Ascending aorta (tissue), 2 donors: ENCODE data around the gene ADH7. TPM values are rescaled to one million over a fixed set of nuclear protein-coding genes. Genes with fewer than 3 reads are reported as not detected.

ENCODE experiments used
- DNase-seq, 2 donors: peaks; one replicate each; pipeline ENCODE4 v3.0.0-alpha.2; 2019; ENCODE audit warnings: low spot score in 2 of 2
- H3K27ac ChIP-seq, 2 donors: fragments of 200-600 bp; sonication (generic); one replicate each; pipeline ENCODE4 v1.5.1; 2016 to 2017; ENCODE audit warnings: mild to moderate bottlenecking in 1 of 2
- H3K27me3 ChIP-seq: fragments of 200-600 bp; sonication (generic); one replicate; pipeline ENCODE4 v1.5.1; 2017
- H3K36me3 ChIP-seq, 2 donors: fragments of 200-600 bp; sonication (generic); one replicate each; pipeline ENCODE4 v1.5.1; 2016
- H3K4me1 ChIP-seq, 2 donors: fragments of 200-600 bp; sonication (generic); one replicate each; pipeline ENCODE4 v1.5.1; 2016 to 2017; ENCODE audit warnings: mild to moderate bottlenecking in 1 of 2
- H3K4me3 ChIP-seq, 2 donors: fragments of 200-600 bp; sonication (generic); one replicate each; pipeline ENCODE4 v1.5.1; 2016 to 2017; ENCODE audit warnings: mild to moderate bottlenecking in 1 of 2
- H3K9me3 ChIP-seq, 2 donors: fragments of 200-600 bp; sonication (generic); one replicate each; pipeline ENCODE4 v1.5.1; 2016
- CTCF ChIP-seq, 3 experiments: fragments of 200-600 bp in 2 of 3; fragments of 450-650 bp in 1 of 3; sonication (generic) in 2 of 3; IDR thresholded peaks; one replicate each; pipeline ENCODE4 v1.5.1; 2016 to 2019; ENCODE audit warnings: antibody characterized with exemption in 3 of 3, mild to moderate bottlenecking in 1 of 3, moderate library complexity in 1 of 3
- intact Hi-C: fragments of 100-400 bp; cut with DNase I; formaldehyde crosslinking; loops from one replicate; pipeline ENCODE4 v1.15.1; 2023
- total RNA-seq: library from RNA; depleted of rRNA; stranded (reverse); fragments of >200 nt; gene quantifications from one replicate; pipeline ENCODE4 v1.1.0, GENCODE V29; 2016

ADH7 gene
- total RNA-seq, 1 donor from 2014 or later, result not detected

- Histone ChIP-seq H3K9me3 (no peaks in the 10 kb centered on the region), H3K27me3 (no peaks in the 10 kb centered on the region), H3K36me3 (no peaks in the 10 kb centered on the region), H3K27ac (no peak overlapping the region), H3K4me1 (no peaks in the 10 kb centered on the region), H3K4me3 (no peak overlapping the region)
- intact Hi-C loops, result no loop called here
- no peak for TF ChIP-seq CTCF (IDR thresholded peaks at IDR 0.05)
- no peak for DNase-seq
Observed at GRCh38 chr4:99438405-99438780, 3.3 kb upstream of the ADH7 start.

GRCh38 chr4:99437723-99438404 lies 2.7 kb upstream of the ADH7 start:
- Histone ChIP-seq H3K27me3 (no peaks in the 10 kb centered on the region), H3K36me3 (no peaks in the 10 kb centered on the region), H3K4me3 (no peak overlapping the region), H3K4me1 (no peaks in the 10 kb centered on the region), H3K27ac (no peak overlapping the region), H3K9me3 (no peaks in the 10 kb centered on the region)
- intact Hi-C loops, result no loop called here
- TF ChIP-seq CTCF (IDR thresholded peaks at IDR 0.05), result no peak
- no peak for DNase-seq

DNA sequence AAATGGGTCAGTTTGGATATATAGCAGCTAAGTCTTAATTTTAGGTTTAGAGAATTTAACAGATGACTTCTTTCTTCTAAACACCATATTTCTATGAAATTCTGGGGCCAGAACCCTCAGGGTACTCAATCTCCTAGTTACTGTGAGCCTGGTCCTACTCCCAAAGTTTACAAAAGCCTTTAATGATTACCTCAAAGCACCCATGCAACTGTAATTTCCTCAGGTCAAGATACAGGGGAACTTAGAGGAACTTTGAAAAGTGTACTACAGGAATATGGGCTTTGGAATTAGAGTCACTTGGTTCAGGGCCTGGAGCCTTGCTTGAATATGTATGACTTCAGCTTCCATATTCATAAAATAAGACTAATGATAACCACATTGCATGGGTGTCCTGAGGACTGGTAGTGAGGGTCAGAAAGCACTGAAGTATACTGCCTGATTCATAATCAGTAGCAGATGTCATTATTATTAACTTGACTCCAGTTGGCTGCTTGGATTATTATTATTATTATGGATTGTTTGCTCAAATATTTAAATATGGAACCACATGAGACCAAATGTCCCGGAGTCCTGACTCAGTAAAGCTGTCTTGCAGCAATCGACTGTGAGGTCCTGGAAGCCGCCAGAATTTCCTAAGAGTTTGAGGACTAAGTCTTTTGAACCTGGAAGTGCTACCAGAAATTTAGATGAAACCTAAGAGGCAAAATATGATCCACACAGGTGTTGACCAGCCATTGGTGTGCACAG lies 2.0 kb upstream of the ADH7 start:
- no peaks in the 10 kb centered on the region for H3K9me3 ChIP-seq
- DNase-seq, result no peak
- no peak overlapping the region for H3K4me3 ChIP-seq
- H3K27me3 ChIP-seq, result no peaks in the 10 kb centered on the region
- intact Hi-C loops, result no loop called here
- TF ChIP-seq CTCF (IDR thresholded peaks at IDR 0.05), result no peak
- no peaks in the 10 kb centered on the region for H3K36me3 ChIP-seq
- H3K27ac ChIP-seq, result no peak overlapping the region
- no peaks in the 10 kb centered on the region for H3K4me1 ChIP-seq

GRCh38 chr4:99436462-99436861 lies 1.3 kb upstream of the ADH7 start:
- intact Hi-C loops, result no loop called here

DNA sequence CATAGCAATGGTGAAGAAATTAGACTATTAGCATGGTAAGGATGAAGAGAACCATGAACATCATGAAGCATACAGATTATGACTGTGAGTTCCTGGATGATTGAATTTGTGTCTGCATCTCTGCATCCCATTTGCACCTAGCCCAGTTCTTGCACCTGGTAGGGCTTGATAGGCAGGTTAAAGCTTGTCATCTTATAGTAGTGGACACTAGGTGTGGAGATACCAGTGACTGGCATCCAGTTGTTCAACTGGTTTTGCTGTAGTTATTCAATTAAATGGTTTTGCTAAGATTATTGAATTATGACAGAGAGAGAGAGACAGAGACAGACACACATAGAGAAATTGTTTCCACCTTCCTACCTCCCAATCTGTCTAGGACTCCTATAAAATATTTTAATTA lies 5.0 kb downstream of the ADH7 start:
- Histone ChIP-seq H3K9me3 (no peaks in the 10 kb centered on the region), H3K36me3 (no peaks in the 10 kb centered on the region), H3K27ac (no peak overlapping the region), H3K27me3 (no peaks in the 10 kb centered on the region), H3K4me3 (no peak overlapping the region), H3K4me1 (no peaks in the 10 kb centered on the region)
- DNase-seq, result no peak
- intact Hi-C loops, result no loop called here
- no peak for TF ChIP-seq CTCF (IDR thresholded peaks at IDR 0.05)

More at GRCh38 chr4:99436462-99436861, 1.3 kb upstream of the ADH7 start:
- H3K4me1 ChIP-seq, result no peaks in the 10 kb centered on the region
- H3K36me3 ChIP-seq, result no peaks in the 10 kb centered on the region
- no peaks in the 10 kb centered on the region for H3K9me3 ChIP-seq
- DNase-seq, result no peak
- no peak for TF ChIP-seq CTCF (IDR thresholded peaks at IDR 0.05)
- no peaks in the 10 kb centered on the region for H3K27me3 ChIP-seq
- H3K27ac ChIP-seq, result no peak overlapping the region
- H3K4me3 ChIP-seq, result no peak overlapping the region
